Vagina (tissue), 2 donors: ENCODE data around the gene PIGK. TPM values are rescaled to one million over a fixed set of nuclear protein-coding genes. Genes with fewer than 3 reads are reported as not detected.

ENCODE experiments used
- DNase-seq, 2 donors: peaks; one replicate each; pipeline ENCODE4 v3.0.0-alpha.2; 2017; ENCODE audit errors: extremely low spot score in 2 of 2
- H3K27ac ChIP-seq: fragments of 200-600 bp; sonication (generic); one replicate; pipeline ENCODE4 v1.5.1; 2019
- H3K27me3 ChIP-seq: fragments of 200-600 bp; sonication (generic); one replicate; pipeline ENCODE4 v1.5.1; 2019
- H3K36me3 ChIP-seq, 2 donors: fragments of 200-600 bp; sonication (generic); one replicate each; pipeline ENCODE4 v1.5.1; 2017 to 2019
- H3K4me1 ChIP-seq: fragments of 200-600 bp; sonication (generic); one replicate; pipeline ENCODE4 v1.5.1; 2019
- H3K4me3 ChIP-seq, 2 donors: fragments of 200-600 bp; sonication (generic); 1 replicate in 1 of 2; 2 replicates in 1 of 2; pipeline ENCODE4 v1.5.1; 2016 to 2019
- H3K9me3 ChIP-seq: fragments of 200-600 bp; sonication (generic); one replicate; pipeline ENCODE4 v1.5.1; 2019
- POLR2A ChIP-seq, 2 donors: fragments of 450-650 bp; IDR thresholded peaks; one replicate each; pipeline ENCODE4 v1.6.1; 2017; ENCODE audit warnings: antibody characterized with exemption in 2 of 2, mild to moderate bottlenecking in 2 of 2, moderate library complexity in 2 of 2
- POLR2AphosphoS5 ChIP-seq, 2 donors: sonication (generic); formaldehyde crosslinking; IDR thresholded peaks; one replicate each; pipeline ENCODE4 v1.9.0; 2017; ENCODE audit warnings: antibody characterized with exemption in 2 of 2, mild to moderate bottlenecking in 2 of 2, low read depth in 1 of 2; ENCODE audit not compliant: insufficient read depth in 1 of 2
- intact Hi-C: fragments of 100-400 bp; cut with DNase I; formaldehyde crosslinking; loops from one replicate; pipeline ENCODE4 v1.15.1; 2023
- total RNA-seq: library from RNA; depleted of rRNA; stranded (reverse); fragments of >200 nt; gene quantifications from one replicate; pipeline ENCODE4 v1.2.3, GENCODE V29; 2016
- TF ChIP-seq, protein P1 (sequence below), 3 experiments: fragments of 450-650 bp in 2 of 3; fragments of 200-600 bp in 1 of 3; sonication (generic) in 1 of 3; IDR thresholded peaks; one replicate each; pipeline ENCODE4 v1.5.1; 2017 to 2019; ENCODE audit warnings: antibody characterized with exemption in 3 of 3, mild to moderate bottlenecking in 2 of 3, moderate library complexity in 2 of 3

Gene PIGK
- total RNA-seq, 1 donor from 2014 or later, result 12.8 TPM

- no peak for TF ChIP-seq POLR2A (IDR thresholded peaks at IDR 0.05)
- TF ChIP-seq, protein P1, sequence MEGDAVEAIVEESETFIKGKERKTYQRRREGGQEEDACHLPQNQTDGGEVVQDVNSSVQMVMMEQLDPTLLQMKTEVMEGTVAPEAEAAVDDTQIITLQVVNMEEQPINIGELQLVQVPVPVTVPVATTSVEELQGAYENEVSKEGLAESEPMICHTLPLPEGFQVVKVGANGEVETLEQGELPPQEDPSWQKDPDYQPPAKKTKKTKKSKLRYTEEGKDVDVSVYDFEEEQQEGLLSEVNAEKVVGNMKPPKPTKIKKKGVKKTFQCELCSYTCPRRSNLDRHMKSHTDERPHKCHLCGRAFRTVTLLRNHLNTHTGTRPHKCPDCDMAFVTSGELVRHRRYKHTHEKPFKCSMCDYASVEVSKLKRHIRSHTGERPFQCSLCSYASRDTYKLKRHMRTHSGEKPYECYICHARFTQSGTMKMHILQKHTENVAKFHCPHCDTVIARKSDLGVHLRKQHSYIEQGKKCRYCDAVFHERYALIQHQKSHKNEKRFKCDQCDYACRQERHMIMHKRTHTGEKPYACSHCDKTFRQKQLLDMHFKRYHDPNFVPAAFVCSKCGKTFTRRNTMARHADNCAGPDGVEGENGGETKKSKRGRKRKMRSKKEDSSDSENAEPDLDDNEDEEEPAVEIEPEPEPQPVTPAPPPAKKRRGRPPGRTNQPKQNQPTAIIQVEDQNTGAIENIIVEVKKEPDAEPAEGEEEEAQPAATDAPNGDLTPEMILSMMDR (IDR thresholded peaks at IDR 0.05), result no peak
- no peak for TF ChIP-seq POLR2AphosphoS5 (IDR thresholded peaks at IDR 0.05; ENCODE audit: insufficient read depth in 1 of 2, low read depth in 1 of 2)
- Histone ChIP-seq H3K36me3 (no peaks in the 10 kb centered on the region), H3K27ac (no peak overlapping the region), H3K4me1 (no peaks in the 10 kb centered on the region), H3K9me3 (no peaks in the 10 kb centered on the region), H3K4me3 (no peak overlapping the region), H3K27me3 (no peaks in the 10 kb centered on the region)
- intact Hi-C loops, result no loop called here
- no peak for DNase-seq
Observed at GRCh38 chr1:77057994-77058585, 161.1 kb downstream of the PIGK start.

DNA sequence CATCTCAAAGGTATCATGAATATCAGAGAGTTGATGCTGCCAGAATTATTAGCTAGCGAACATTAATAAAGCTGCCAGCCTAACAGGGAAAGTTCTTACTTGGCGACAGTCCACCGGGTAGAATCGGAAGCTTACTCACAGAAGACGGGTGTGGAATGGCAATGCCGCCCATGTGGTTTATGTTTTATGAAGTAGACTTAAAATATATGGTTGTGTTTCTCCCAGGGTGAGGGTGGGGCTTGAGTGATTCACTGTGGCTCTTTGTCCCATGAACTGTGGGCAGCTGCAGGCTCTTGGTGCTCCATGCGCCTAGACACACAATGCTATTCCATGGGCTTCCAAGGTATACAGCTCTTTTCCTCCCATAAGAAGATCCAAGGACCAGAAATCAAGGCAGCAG lies 162.7 kb downstream of the PIGK start:
- intact Hi-C loops, result no loop called here
- H3K4me3 ChIP-seq, result no peak overlapping the region
- DNase-seq, result no peak
- H3K9me3 ChIP-seq, result no peaks in the 10 kb centered on the region
- no peaks in the 10 kb centered on the region for H3K36me3 ChIP-seq
- H3K4me1 ChIP-seq, result no peaks in the 10 kb centered on the region
- H3K27me3 ChIP-seq, result no peaks in the 10 kb centered on the region
- no peak overlapping the region for H3K27ac ChIP-seq
- TF ChIP-seq, protein P1 (IDR thresholded peaks at IDR 0.05), result no peak
- TF ChIP-seq POLR2A (IDR thresholded peaks at IDR 0.05) (no peak), POLR2AphosphoS5 (IDR thresholded peaks at IDR 0.05; ENCODE audit: insufficient read depth in 1 of 2, low read depth in 1 of 2) (no peak)

DNA sequence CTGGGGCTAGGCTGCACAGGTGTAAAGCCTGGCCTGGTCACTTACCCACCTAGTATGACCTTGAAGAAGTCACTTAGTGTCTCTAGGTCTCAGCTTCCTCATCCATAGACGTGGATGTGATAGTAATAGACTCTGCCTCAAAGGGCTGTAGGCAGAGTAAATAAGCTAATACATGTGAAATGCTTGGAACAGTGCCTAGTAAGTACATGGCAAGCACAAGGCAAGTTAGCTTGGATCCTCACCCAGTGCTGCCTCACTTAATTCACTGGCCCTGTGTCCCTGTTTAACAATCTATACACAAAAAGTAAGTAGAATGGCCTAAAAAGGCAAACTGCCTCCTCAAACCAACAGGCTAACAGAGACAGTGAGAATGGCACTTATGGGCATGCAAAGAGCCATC lies 167.8 kb downstream of the PIGK start:
- Histone ChIP-seq H3K27ac (no peak overlapping the region), H3K27me3 (no peaks in the 10 kb centered on the region), H3K4me3 (no peak overlapping the region), H3K36me3 (no peaks in the 10 kb centered on the region), H3K4me1 (no peaks in the 10 kb centered on the region), H3K9me3 (no peaks in the 10 kb centered on the region)
- TF ChIP-seq, protein P1 (IDR thresholded peaks at IDR 0.05), result no peak
- no peak for TF ChIP-seq POLR2A (IDR thresholded peaks at IDR 0.05)
- no peak for TF ChIP-seq POLR2AphosphoS5 (IDR thresholded peaks at IDR 0.05; ENCODE audit: insufficient read depth in 1 of 2, low read depth in 1 of 2)
- no peak for DNase-seq
- intact Hi-C loops, result no loop called here

- no peak overlapping the region for H3K27ac ChIP-seq
- no peak overlapping the region for H3K4me3 ChIP-seq
- DNase-seq, result no peak
- no peaks in the 10 kb centered on the region for H3K9me3 ChIP-seq
- H3K4me1 ChIP-seq, result no peaks in the 10 kb centered on the region
- TF ChIP-seq POLR2AphosphoS5 (IDR thresholded peaks at IDR 0.05; ENCODE audit: insufficient read depth in 1 of 2, low read depth in 1 of 2) (no peak), POLR2A (IDR thresholded peaks at IDR 0.05) (no peak)
- TF ChIP-seq, protein P1 (IDR thresholded peaks at IDR 0.05), result no peak
- intact Hi-C loops, result no loop called here
- H3K36me3 ChIP-seq, result no peaks in the 10 kb centered on the region
- H3K27me3 ChIP-seq, result no peaks in the 10 kb centered on the region
Observed at GRCh38 chr1:77048615-77049005, 170.6 kb downstream of the PIGK start.

DNA sequence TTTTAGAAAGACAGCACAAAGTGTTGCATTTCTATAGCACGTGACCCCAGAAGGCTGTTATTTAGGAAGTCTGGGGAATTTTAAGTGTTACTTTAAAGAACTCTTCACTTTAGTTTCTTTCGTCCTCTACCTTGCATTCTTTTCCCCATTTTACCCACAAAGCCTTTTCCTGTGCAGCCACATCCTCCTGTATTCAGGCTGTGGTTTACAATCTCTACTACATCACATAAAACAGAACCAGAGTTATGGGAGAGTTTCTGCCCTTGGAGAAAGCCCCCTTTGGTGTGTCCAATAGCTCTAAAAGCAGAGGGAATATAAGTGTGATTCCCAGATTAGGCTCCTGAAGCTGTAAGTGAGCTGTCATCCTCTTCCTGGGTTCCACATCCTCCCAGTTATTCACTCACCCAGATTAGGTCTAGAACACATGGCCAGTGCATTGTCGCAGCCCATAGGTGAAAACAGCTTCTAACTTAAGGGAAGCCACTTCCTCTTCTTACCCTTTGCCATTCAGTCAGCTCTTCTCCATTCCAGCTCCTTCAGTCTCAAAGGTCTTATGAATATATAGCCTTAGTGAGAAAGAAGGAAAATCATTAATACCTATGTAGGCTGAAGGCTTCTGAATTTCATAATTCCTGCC lies 171.1 kb downstream of the PIGK start:
- TF ChIP-seq POLR2A (IDR thresholded peaks at IDR 0.05) (no peak), POLR2AphosphoS5 (IDR thresholded peaks at IDR 0.05; ENCODE audit: insufficient read depth in 1 of 2, low read depth in 1 of 2) (no peak)
- TF ChIP-seq, protein P1 (IDR thresholded peaks at IDR 0.05), result no peak

More for the DNA sequence above, 171.1 kb downstream of the PIGK start:
- Histone ChIP-seq H3K27ac (no peak overlapping the region), H3K9me3 (no peaks in the 10 kb centered on the region), H3K4me3 (no peak overlapping the region), H3K36me3 (no peaks in the 10 kb centered on the region), H3K4me1 (no peaks in the 10 kb centered on the region), H3K27me3 (no peaks in the 10 kb centered on the region)
- no peak for DNase-seq
- intact Hi-C loops, result no loop called here
